Measurements from ENCODE around the gene TRPT1.

Gene TRPT1, protein sequence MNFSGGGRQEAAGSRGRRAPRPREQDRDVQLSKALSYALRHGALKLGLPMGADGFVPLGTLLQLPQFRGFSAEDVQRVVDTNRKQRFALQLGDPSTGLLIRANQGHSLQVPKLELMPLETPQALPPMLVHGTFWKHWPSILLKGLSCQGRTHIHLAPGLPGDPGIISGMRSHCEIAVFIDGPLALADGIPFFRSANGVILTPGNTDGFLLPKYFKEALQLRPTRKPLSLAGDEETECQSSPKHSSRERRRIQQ

DNA sequence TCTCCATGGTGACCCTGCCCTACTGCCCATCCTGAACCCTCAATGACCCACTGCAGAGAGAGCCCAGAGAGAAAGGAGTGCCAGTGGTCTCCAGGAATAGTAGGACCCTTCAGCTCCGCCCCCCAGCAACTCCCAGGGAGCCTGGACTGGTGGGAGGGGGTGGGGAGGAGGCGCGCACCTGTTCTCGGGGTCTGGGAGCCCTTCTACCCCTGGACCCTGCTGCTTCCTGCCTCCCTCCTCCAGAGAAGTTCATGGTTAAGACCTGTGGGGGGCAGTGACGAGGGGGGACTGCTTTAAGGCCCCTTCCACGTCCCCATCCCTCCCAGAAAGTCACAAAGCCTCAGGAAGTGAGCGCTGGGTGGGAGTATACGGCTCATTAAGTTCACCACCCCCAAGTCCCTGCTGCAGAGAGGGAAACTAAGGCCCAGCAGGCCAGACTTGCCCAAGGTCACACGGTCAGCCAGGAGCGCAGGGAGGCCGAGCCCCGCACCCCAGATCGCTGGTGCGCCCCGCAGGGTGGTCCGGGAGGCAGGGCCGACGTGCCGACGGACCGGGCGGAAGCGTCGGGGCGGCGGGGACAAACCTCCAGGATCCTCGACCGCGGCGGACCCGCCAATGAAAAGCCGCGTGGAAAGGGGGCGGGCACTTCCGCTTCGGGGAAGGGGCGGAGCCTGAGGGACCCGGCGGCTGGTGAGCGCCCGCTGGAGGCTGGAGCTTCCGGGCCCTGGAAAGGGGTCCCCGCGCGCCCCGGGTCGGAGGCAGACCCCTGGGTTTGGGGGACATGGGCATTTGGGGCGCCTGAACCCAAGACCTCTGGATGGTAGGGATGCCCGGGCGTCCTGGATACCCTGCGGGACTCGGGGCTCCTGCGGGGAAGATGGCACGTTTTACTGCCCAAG, at the start of gene TRPT1, which contains the start of gene NUDT22:
TSS of gene TRPT1 (minus strand) at position 579 of the 899 bp plus-strand sequence. CDS start at position 253, 326 bp downstream.
TSS of gene NUDT22 (plus strand) at position 667 of the 899 bp plus-strand sequence. CDS start 379 bp downstream, outside the sequence.
- peak; percentile 92 for DNase-seq

DNA sequence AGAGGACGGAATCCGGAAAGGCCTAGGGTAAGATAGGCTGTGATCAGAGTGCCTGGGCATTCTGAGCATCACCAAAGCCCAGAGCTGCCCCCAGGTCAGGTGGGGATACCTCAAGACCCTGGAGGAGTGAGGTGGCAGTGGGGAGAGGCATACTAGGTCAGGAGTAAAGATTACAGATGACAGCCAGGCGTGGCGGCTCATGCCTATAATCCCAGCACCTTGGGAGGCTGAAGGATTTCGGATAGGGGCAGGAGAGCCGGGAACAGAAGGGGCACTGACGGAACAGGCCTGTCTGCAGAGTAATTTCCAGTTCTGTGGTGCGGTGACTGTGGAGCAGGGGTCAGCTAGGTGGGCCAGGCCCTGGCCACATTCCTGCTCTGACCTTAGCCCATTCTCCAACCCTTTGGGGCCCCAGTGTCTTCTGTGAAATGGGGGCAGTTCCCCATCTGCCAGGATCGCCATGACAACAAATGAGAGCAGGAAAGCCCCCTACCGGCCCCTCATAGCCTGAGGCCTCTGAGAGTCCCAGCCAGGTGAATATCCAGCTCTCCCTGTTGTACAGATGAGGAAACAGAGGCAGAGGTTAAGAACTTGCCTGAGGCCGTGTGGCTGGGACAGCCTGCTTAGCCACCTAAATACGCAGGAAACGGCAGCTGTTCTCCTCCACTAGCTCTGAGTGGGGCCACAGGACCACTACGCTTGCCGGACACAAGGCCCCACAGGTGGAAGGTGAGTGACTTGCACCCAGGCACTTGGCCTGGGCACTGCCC, 49.2 kb upstream of the TRPT1 start:
- no peak for DNase-seq

DNA sequence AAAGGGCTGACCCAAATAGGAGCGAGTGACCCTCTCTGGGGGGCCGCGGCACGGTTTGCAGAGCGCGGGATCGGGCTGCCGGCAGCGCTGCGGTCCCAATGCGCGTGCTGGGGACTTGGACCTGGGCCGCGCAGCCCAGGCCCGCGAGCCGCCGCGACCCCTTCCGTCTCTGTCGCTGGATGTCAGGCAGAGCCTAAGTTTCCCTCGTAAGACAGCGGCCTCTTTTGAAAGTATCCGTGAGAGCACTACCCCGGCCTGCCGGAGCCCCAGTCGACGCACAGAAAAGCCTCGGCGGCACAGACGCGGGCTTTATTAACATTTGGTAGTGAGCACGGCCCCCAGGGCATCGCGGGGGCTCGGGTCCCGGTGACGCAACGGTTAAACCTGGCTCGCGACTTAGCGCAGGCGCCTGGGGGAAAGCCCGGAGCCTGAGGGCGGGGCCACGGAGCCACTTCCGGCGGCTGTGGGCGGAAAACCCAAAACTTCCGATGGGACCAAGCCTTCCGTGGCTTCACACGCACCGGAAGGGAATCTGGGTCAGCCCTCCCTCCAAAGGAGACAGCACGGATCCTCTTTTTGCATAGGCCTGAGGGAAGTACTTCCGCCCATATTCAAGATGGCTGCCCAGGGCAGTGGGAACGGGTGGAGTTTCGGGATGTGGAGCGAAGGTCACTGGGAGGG, 43.7 kb upstream of the TRPT1 start:
- peak; percentile 100 for DNase-seq

- DNase-seq = peak; percentile 68
These were observed 43.0 kb upstream of the TRPT1 start for GRCh38 chr11:64268893-64269539.

- DNase-seq = peak; percentile 14
These were observed 42.3 kb upstream of the TRPT1 start for GRCh38 chr11:64268025-64268892.

GRCh38 chr11:64267207-64267945, 41.4 kb upstream of the TRPT1 start:
- no peak for DNase-seq

- DNase-seq = no peak
These were observed 40.4 kb upstream of the TRPT1 start for GRCh38 chr11:64266339-64266738.

- no peak for DNase-seq
These were observed 39.5 kb upstream of the TRPT1 start for GRCh38 chr11:64265176-64266160.

GRCh38 chr11:64264371-64264852, 38.4 kb upstream of the TRPT1 start:
- DNase-seq = no peak

GRCh38 chr11:64263947-64264317, 37.9 kb upstream of the TRPT1 start:
- DNase-seq = no peak

- no peak for DNase-seq
These were observed 37.3 kb upstream of the TRPT1 start for GRCh38 chr11:64263021-64263946.

DNA sequence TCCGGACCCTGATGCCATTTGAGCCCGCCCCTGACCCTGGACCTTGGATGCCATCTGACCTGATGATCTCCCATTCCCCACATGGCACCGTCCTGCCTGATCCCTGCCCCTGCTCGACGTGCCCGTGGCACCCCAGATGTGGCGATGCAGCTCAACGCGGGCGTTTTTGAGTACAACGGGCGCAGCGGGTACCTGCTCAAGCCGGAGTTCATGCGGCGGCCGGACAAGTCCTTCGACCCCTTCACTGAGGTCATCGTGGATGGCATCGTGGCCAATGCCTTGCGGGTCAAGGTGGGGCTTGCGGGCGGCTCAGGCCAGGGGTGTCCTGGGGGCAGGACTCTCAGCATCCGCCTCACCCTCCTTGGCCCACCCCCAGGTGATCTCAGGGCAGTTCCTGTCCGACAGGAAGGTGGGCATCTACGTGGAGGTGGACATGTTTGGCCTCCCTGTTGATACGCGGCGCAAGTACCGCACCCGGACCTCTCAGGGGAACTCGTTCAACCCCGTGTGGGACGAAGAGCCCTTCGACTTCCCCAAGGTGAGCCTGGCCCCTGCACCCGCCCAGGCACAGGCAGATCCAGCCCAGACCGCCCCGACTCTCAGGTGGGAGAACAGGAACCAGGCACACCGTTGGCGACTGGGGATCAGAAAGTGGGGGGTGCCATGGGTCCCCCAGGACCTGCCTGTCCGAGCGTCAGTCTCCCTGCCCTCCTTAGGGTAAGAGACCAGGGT, 36.5 kb upstream of the TRPT1 start:
- no peak for DNase-seq

- DNase-seq = no peak
These were observed 35.6 kb upstream of the TRPT1 start for GRCh38 chr11:64261556-64262080.

GRCh38 chr11:64260147-64260708, 34.2 kb upstream of the TRPT1 start:
- no peak for DNase-seq

DNA sequence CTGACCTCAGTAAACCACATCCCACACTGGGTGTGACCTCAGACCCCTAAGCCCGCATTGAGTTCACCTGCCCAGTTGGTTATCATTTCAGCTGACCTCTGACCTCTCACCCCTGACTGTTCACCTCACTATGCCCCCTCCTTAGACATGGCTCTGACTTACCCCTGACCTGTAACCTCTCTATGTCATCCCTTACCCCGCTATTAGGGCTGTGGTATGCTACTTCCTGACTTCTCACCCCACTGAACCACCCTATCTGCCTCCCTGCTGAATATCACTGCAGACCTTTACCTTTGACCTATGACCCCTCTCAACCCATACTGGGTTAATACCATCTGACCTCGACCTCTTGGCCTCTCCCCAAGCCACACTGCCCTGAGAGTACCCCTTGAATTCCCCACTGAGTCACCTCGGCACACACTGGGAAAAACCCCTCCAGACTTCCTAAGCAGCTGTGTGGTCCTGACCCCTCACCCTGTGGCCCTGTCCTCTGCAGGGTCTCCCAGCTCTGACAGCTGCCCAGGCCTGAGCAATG, 33.6 kb upstream of the TRPT1 start:
- no peak for DNase-seq

- no peak for DNase-seq
These were observed 33.1 kb upstream of the TRPT1 start for GRCh38 chr11:64258946-64259532.
